ENCODE results near the gene TPD52L1. TPM values are rescaled to one million over a fixed set of nuclear protein-coding genes. Genes with fewer than 3 reads are reported as not detected.

Gene TPD52L1
- total and polyA plus RNA-seq, 4 donors, result 15.6 to 43.5 (median 16.7) TPM

GRCh38 chr6:125142618-125143017, 11.0 kb upstream of the TPD52L1 start:
- H3K9me3 ChIP-seq (ENCODE audit: control insufficient read depth in 4 of 4, insufficient read depth in 3 of 4, low read length in 3 of 4), result peaks cover 0 to 5% (median 0%) of the 10 kb centered on the region in 4 donors
- H3K4me1 ChIP-seq (ENCODE audit: control insufficient read depth in 5 of 5, insufficient read depth in 5 of 5, low read length in 5 of 5), result no peaks in the 10 kb centered on the region
- H3K27ac ChIP-seq (ENCODE audit: low read depth in 1 of 2, low read length in 1 of 2), result no peak overlapping the region
- 95 to 97% methylated on average over 2 of the region's 2 CpGs for WGBS, 2 donors
- no peaks in the 10 kb centered on the region for H3K36me3 ChIP-seq (ENCODE audit: control insufficient read depth in 4 of 4, insufficient read depth in 4 of 4, low read length in 4 of 4)
- H3K4me3 ChIP-seq, result no peak overlapping the region
- ATAC-seq (ENCODE audit: insufficient read depth, low FRiP score) (no peak), DNase-seq (no peak)
- TF ChIP-seq, protein P1, sequence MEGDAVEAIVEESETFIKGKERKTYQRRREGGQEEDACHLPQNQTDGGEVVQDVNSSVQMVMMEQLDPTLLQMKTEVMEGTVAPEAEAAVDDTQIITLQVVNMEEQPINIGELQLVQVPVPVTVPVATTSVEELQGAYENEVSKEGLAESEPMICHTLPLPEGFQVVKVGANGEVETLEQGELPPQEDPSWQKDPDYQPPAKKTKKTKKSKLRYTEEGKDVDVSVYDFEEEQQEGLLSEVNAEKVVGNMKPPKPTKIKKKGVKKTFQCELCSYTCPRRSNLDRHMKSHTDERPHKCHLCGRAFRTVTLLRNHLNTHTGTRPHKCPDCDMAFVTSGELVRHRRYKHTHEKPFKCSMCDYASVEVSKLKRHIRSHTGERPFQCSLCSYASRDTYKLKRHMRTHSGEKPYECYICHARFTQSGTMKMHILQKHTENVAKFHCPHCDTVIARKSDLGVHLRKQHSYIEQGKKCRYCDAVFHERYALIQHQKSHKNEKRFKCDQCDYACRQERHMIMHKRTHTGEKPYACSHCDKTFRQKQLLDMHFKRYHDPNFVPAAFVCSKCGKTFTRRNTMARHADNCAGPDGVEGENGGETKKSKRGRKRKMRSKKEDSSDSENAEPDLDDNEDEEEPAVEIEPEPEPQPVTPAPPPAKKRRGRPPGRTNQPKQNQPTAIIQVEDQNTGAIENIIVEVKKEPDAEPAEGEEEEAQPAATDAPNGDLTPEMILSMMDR (IDR thresholded peaks at IDR 0.05; ENCODE audit: control extremely low read depth, extremely low read depth), result no peak
- H3K27me3 ChIP-seq (ENCODE audit: control insufficient read depth in 3 of 3, insufficient read depth in 3 of 3, low read length in 2 of 3), result no peaks in the 10 kb centered on the region
- no peak overlapping the region for H3K9ac ChIP-seq (ENCODE audit: insufficient read depth in 1 of 2, low read length in 2 of 2)

DNA sequence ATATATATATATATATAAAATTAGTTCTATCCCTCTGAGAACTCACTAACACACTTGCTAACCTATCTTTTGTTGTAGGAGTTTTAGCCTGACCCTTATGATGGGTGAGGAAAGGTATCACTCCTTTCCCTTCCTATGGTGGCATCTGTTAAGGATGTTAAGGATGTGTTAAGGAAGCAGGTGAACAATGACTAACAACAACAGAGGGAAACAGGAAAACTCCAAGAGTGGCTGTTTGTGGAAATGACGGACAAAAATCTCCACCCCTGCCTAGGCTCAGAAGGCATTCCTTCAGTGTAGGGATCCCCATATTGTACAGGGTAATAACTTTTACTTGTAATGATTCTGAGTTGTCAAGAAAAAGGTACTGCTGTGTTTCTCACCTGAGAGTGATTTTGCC, 8.8 kb upstream of the TPD52L1 start:
- no peaks in the 10 kb centered on the region for H3K36me3 ChIP-seq (ENCODE audit: control insufficient read depth in 4 of 4, insufficient read depth in 4 of 4, low read length in 4 of 4)
- no peaks in the 10 kb centered on the region for H3K4me1 ChIP-seq (ENCODE audit: control insufficient read depth in 5 of 5, insufficient read depth in 5 of 5, low read length in 5 of 5)
- no peak overlapping the region for H3K27ac ChIP-seq (ENCODE audit: low read depth in 1 of 2, low read length in 1 of 2)
- H3K27me3 ChIP-seq (ENCODE audit: control insufficient read depth in 3 of 3, insufficient read depth in 3 of 3, low read length in 2 of 3), result no peaks in the 10 kb centered on the region
- H3K4me3 ChIP-seq, result no peak overlapping the region
- no peak for DNase-seq
- TF ChIP-seq, protein P1 (IDR thresholded peaks at IDR 0.05; ENCODE audit: control extremely low read depth, extremely low read depth), result no peak
- 75 to 83% methylated on average over 1 of the region's 1 CpG for WGBS, 2 donors
- ATAC-seq (ENCODE audit: insufficient read depth, low FRiP score), result no peak
- peaks cover 0 to 5% (median 0%) of the 10 kb centered on the region in 4 donors for H3K9me3 ChIP-seq (ENCODE audit: control insufficient read depth in 4 of 4, insufficient read depth in 3 of 4, low read length in 3 of 4)
- H3K9ac ChIP-seq (ENCODE audit: insufficient read depth in 1 of 2, low read length in 2 of 2), result no peak overlapping the region

DNA sequence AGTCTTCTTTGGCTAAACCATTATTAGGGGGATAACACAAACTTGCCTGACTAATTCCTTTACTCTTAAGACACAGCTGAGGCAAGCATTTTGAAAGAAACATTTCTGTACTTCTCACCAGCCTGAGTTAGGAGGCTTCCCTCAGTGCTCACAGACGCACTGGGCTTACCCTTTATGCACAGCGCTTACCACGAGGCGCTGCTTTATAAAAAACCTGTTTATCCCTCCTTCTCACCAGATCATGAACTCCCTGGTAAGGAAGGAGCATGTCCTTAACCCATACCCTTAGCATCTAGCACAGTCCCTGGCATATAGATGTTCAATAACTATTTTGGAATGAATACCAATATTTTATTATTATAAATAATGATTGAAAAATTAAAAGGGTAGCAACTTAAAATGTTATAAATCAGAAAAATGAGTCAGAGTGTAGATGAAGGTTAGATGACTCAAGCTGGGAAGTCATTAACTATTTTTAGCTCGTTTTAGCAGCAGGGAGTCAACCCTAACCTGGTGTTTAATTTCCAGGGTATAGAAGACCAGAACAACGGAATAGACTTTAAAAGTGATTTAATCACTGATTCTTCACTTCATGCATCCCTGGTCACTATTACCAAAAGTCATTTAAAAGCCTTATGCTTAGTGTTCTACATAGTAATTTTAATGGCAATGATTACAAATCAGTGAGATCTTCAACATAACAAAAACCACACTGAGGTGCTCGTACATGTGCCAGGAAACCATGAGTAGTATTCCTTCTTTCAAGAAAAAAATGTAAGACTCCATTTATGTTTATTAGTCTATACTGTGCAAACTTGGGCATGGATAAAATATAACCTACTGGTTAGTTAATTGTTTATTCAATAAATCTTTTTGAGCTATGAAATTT, 4.1 kb upstream of the TPD52L1 start:
- DNase-seq, result no peak
- 73 to 77% methylated on average over 7 of the region's 7 CpGs for WGBS, 2 donors
- Histone ChIP-seq H3K36me3 (ENCODE audit: control insufficient read depth in 4 of 4, insufficient read depth in 4 of 4, low read length in 4 of 4) (no peaks in the 10 kb centered on the region), H3K9me3 (ENCODE audit: control insufficient read depth in 4 of 4, insufficient read depth in 3 of 4, low read length in 3 of 4) (no peaks in the 10 kb centered on the region), H3K27me3 (ENCODE audit: control insufficient read depth in 3 of 3, insufficient read depth in 3 of 3, low read length in 2 of 3) (peaks cover 0 to 3% (median 0%) of the 10 kb centered on the region in 3 donors), H3K9ac (ENCODE audit: insufficient read depth in 1 of 2, low read length in 2 of 2) (no peak overlapping the region), H3K4me1 (ENCODE audit: control insufficient read depth in 5 of 5, insufficient read depth in 5 of 5, low read length in 5 of 5) (peaks cover 0 to 13% (median 0%) of the 10 kb centered on the region in 5 donors), H3K27ac (ENCODE audit: low read depth in 1 of 2, low read length in 1 of 2) (no peak overlapping the region), H3K4me3 (no peak overlapping the region)
- ATAC-seq (ENCODE audit: insufficient read depth, low FRiP score), result no peak
- TF ChIP-seq, protein P1 (IDR thresholded peaks at IDR 0.05; ENCODE audit: control extremely low read depth, extremely low read depth), result no peak

Data from lung (tissue), 12 donors.